GM04504 (cell line): ENCODE measurements around the gene FBXO45.
"Not testable (repeated sequence)": the region's sequence is repeated elsewhere in the genome, so short reads cannot be mapped to it uniquely, and the experiment has no call there.

Experiments used
- DNase-seq: peaks from one replicate; pipeline ENCODE4 v3.0.0-alpha.2; 2012; ENCODE audit warnings: low read depth

FBXO45 gene

DNA sequence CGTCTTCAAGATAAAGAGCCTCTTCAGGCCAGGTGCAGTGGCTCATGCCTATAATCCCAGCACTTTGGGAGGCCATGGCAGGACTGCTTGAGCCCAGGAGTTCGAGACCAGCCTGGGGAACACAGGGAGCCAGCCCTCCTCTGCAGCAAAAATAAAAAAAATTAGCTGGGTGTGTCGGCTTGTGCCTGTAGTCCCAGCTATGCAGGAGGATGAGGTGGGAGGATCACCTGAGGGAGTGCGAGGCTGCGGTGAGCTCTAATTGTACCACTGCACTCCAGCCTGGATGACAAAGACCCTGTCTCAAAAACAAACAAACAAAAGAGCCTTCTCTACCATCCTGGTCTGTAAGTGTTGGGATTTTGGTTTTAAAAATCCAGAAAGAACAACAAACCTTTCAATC lies 11.2 kb upstream of the FBXO45 start:
- no peak for DNase-seq

DNA sequence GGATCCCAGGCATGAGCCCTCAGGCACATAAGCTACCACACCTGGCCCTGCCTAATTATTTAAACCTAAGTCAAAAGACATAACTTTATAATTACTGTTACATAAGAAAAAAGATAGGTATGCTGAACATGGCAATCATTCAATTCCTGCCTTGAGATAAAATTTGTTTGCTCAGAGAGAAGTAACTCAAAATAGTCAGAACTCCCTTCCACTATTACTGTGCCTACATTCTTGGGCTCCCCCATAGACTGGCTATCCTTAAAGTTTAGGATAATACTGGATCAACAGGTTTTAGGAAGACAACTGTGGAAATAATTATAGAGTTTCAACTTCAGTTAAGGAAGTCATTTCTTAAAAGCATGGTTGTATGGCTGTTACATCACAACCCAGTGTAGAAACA lies 10.0 kb upstream of the FBXO45 start:
- no peak for DNase-seq

GRCh38 chr3:196559826-196560225 lies 8.6 kb upstream of the FBXO45 start:
- no peak for DNase-seq

DNA sequence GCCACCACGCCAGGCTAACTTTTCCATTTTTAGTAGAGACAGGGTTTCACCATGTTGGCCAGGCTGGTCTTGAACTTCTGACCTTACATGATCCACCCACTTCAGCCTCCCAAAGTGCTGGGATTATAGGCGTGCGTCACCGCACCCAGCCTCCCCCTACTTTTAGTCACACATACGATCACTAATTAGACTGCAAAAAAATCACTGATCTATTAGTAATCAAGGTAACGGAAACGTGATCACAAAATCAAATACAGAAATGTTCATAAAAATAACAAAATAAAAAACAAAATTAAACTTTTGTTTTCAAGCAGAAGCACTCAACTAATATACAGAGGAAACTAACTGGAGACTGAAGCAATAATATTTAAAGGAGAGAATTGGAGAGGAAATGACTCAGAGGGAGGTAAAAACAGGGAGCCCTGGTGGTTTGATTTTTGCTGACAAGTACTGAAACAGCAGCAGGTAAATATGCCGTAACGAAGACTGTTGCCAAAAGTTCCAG lies 4.7 kb upstream of the FBXO45 start:
- no peak for DNase-seq

DNA sequence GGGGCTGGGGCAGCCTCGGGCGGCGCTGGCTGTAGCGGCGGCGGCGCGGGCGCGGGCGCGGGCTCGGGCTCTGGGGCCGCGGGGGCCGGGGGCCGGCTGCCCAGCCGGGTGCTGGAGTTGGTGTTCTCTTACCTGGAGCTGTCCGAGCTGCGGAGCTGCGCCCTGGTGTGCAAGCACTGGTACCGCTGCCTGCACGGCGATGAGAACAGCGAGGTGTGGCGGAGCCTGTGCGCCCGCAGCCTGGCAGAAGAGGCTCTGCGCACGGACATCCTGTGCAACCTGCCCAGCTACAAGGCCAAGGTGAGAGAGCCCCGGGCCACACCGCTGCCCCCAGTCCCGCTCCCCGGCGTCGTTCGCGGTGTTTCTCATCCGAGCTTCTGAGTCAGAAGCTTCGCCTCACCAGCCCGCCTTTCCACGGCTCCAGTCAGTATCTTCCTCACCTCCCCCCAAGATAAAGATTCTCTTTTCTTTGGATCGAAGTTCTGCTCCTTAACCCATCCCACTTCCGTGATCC lies 600 bp downstream of the FBXO45 start:
- DNase-seq = peak; percentile 5

DNA sequence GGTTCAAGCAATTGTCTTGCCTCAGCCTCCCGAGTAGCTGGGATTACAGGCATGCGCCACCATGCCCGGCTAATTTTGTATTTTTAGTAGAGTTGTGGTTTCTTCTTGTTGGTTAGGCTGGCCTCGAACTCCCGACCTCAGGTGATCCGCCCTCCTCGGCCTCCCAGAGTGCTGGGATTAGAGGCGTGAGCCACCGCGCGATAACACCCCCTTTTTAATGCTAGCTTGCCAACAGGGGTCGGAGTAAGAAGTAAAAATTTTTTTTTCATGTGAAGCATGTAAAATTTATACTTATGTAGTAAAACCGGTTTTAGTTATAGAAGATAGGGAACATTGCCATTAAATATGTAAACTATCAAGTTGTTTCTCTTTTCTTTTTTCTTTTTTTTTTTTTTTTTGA lies 1.9 kb downstream of the FBXO45 start:
- DNase-seq = not testable (repeated sequence)

- DNase-seq = no peak
Measured at GRCh38 chr3:196572389-196572788, 3.9 kb downstream of the FBXO45 start.

DNA sequence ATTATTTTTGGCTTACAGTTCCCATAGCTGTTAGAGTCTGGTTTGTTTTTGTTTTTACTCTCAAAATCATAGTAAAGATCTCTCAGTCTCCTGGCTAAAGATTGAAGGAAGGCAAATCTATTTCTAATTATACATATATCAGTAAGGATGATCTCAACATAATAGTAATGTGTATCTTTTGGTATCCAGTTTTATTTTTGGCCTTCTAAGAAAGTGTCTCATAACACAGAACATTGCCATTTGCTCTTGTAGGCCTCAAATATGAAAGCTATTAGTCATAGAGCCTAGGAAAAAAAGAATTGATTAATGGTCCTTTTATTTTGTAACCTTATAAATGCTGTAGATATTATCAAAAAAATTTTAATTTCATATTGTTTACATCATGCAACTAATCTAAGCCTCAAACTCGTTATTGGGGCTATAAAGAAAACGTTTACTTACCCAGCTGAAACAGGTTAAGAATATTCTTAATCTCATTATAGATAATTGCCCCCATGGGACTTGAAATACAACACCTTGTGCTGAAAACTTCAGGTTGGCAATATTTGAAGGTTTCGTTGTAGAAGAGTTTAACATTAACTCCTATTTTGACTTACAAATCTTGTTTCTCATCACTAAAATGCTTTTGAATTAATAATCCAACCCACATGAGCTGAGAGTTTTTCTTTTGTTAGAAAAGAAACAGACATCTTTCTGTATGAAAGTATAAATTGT lies 16.7 kb downstream of the FBXO45 start:
- no peak for DNase-seq

DNA sequence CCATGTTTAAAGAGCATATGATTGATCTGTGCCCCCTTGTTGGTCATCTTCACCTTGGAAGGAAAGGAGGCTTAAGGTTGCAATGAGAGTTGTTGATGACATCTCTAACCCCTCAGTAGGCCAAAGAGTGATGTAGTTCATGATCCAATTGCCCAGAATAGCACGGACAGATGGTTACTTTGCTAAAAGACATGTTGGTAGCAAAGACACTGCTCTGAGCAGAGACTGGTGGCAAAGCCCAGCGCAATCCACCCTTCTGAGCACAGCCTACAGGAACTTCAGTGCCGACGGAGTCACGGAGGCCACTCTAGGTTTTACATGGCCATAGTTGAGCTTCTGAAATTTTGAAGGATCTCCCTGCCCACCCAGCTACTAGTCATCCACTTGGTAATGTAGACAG lies 21.8 kb downstream of the FBXO45 start:
- no peak for DNase-seq

DNA sequence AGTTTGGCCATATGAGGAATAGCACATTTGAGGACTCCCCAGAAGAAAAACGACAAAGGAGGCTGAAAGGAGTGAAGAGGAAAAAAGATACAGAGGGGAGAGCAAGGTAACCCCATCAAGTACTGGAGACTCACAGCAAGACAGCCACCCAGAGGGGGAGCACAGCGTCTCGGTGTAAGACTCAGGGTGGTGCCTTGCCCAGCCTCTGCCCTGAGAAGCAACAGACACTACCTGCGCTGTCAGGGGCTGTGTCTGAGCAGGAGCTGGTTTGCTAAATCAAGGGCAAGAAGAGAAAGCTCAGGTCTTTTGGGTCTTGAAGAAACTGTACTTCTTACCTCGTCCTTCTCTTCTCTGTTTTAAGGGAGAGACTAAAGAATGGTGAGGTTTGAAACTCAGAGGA lies 27.9 kb downstream of the FBXO45 start:
- DNase-seq = no peak

- DNase-seq = not testable (repeated sequence)
Measured at GRCh38 chr3:196597971-196598733, 29.7 kb downstream of the FBXO45 start.

- DNase-seq = no peak
Measured at GRCh38 chr3:196599734-196600128, 31.3 kb downstream of the FBXO45 start.

GRCh38 chr3:196600359-196600758 lies 31.9 kb downstream of the FBXO45 start:
- DNase-seq = no peak

DNA sequence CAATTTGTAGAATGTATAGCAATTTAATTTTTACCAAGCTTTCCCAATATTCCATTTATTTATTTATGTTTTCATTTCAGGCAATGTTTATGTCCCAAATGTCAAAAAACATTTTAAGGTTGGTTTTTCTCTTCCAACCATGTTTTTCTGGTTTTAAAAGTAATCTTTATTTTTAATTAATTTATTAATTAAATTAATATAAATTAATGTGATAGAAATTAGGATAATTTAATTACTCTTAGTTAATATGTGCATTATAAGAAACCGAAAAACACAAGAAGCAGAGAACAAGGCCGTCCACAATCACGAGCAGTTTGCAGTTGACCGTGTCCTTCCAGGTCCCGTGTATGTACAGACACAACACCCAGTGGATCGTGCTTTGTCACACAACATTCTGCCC lies 34.2 kb downstream of the FBXO45 start:
- DNase-seq = no peak

DNA sequence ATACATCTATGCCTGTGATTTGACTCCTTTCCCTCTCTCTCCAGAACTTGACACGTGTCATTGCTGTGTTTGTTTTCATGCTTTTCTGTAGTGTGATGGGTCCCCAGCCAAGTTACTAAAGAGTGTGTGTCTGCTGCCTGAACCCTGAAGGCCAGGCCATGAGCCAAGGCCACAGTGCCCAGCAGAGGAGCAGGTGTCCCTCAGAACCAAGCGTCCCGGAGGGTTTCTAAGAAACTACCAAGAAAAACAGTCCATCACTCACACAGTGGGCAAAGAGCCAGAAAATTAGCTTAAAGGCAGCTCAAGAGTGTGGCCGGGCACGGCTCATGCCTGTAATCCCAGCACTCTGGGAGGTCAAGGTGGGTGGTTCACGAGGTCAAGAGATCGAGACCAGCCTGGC lies 35.2 kb downstream of the FBXO45 start:
- DNase-seq = no peak

DNA sequence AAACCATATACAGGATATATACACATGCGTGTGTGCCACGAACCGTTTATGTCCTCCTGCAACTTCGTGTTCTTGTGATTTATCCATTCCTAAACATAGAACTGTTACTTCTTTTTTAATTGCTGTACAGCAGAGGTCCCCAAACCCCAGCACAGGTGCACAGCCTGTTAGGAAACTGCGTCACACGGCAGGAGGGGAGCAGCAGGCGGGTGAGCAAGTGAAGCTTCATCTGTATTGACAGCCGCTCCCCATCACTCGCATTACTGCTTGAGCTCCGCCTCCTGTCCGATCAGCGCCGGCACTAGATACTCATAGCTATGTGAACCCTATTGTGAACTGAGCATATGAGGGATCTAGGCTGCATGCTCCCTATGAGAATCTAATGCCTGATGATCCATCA lies 36.1 kb downstream of the FBXO45 start:
- no peak for DNase-seq

DNA sequence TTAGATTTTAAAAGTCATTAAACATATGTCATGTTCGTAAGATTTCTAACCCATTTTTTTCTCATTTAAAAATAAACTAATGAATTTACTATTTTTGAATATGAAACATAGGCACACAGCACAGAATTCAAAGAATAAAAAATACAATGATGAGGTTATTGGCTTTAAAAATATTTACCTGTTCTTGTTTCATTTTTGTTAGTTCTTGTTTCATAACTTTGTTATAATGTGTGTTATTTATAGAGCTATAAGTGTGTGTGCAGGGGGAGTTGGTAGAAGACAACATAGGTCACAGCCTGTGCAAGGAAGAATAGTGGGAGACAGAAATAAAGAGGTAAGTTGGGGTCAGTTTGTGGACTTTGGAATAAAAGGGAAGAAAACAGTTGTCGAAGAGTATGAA lies 40.2 kb downstream of the FBXO45 start:
- DNase-seq = no peak

- DNase-seq = peak; percentile 45
Measured at GRCh38 chr3:196609343-196609775, 40.9 kb downstream of the FBXO45 start.

- no peak for DNase-seq
Measured at GRCh38 chr3:196609805-196610515, 41.5 kb downstream of the FBXO45 start.

DNA sequence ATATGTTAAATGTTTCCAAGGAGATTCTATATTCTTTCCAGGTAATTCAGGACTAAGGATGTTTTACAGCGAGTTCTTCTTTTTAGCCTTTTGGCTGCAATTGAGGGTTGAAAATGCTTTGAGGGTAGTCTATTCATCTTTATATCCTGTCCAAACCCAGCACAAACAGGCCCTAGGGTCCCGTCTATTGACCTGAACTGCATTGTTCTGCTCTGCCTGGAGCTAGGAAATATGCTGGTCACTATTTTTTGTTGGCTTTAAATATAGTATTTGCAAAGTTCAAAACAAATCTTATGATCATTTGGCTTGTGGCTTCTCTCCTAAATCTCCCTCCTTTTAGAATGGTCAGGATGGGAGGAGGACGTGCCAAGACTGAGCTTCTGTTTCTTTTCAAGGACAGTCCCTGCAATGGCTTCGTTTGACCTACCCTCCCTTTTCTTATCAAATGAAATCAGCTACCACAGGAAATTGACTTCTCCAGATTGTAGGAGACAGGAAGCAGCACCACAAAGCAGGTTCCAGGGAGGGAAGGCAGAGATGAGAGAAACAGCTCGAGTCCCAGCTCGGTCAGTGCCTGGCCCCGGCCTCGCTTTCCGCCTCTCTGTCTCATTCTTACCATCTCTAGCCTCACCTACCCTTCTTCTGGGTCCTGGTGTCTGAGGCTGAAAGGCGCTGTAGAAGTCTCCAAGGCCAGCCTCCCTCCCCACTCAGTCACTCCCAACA lies 43.5 kb downstream of the FBXO45 start:
- DNase-seq = no peak

DNA sequence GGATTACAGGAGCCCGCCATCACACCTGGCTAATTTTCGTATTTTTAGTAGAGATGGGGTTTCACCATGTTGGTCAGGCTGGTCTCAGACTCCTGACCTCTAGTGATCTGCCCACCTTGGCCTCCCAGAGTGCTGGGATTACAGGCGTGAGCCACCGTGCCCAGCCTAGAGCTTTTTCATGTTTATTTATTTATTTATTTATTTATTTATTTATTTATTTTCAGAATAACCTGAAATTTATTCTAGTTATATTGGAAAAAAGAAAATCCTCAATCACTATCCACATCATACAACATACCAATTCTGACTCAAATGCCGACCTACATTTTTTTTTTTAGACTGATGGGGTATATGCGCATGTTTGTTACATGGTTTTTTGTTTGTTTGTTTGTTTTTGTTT lies 46.8 kb downstream of the FBXO45 start:
- not testable (repeated sequence) for DNase-seq

GRCh38 chr3:196617256-196617655 lies 48.8 kb downstream of the FBXO45 start:
- no peak for DNase-seq
